H4 (cell line): ENCODE measurements around the gene OVOL1. TPM values are rescaled to one million over a fixed set of nuclear protein-coding genes. Genes with fewer than 3 reads are reported as not detected.
"Not testable (repeated sequence)": the region's sequence is repeated elsewhere in the genome, so short reads cannot be mapped to it uniquely, and the experiment has no call there.

ENCODE experiments used
- DNase-seq: peaks from one replicate; pipeline ENCODE4 v3.0.0-alpha.2; 2015; ENCODE audit warnings: low spot score
- total RNA-seq: library from RNA; depleted of rRNA; stranded (reverse); fragments of >200 nt; shearing (Covaris generic); gene quantifications from 2 replicates; pipeline ENCODE4 v1.2.3, GENCODE V29; 2014; rRNA removed

OVOL1 gene
- total RNA-seq, result not detected in 2 replicates

DNA sequence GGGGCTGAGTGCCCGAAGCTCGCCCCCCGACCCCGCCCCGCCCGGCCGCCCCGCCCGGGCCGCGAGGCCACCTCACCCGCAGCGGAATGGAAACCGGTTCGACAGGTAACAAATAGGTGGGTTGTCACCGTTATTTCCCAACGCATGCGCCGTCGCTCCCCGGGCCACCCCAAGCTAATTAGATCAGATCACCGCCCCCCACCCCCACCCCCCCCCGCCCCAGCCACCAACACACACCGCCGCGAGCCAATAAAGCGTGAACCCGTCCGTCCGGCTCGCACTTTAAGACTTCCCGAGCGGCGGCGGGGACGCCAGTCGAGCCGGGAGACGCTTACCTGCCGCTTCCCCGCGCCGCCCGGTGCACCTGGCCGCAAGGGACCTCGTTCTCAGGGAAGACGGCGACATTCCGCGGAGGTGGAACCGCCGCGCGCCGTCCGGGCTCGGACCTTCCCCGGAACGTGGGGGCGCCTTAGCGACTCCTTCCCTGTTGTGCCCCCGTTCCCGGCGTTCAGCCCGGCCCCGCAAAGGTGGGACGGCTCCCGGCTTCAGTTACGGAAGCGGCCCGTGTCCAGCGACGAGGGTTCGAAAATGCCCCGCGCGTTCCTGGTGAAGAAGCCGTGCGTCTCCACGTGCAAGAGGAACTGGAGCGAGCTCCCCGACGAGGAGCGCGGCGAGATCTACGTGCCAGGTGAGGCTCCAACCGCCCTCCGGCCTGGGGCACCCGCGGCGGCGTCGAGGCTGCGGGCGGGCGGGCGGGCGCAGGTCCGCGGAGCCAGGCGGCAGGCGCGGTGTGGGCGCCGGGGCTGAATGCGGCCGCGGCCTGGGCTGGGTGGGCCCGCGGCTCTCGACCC, at the start of gene OVOL1:
TSS of gene OVOL1 (plus strand) at position 278 of the 851 bp plus-strand sequence. CDS start at position 589, 311 bp downstream.
- DNase-seq, result no peak

DNA sequence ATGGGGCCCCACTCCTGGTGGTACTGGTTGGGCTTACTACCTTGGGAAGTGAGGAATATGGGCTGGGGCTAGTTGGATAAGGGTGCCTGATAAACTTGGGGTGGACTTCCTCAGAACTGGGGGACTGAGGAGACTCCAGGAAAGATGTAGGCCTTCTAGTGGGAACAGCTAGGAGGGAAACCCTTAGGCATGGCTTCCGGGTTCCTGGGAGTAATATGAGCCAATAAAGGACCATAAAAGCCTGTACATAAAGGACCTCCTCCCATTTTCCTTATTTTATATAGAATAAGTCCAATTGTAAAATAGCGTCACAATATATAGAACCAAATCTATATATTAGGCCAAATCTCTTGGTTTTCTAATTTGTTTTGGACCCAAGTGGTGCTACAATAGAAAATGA, 47.8 kb upstream of the OVOL1 start:
- DNase-seq, result no peak

DNA sequence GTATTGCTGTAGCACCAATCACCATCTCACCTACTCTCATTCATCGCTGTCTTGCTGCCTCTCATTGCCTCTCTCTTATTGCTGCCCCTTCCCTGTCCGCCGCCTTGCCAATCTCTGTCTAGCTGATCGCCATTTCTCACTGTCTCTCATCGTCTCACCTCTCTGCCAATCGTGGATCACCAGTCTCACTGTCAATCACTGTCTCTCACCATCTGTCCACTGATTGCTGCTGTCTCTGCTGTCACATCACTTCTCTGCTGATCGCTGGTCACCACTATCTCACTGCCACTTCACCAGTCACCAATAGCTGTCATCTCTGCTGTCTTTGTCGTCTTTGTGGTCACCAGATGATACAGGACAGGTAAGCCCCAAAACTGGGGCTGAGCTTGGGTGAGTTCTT, 45.7 kb upstream of the OVOL1 start:
- no peak for DNase-seq

DNA sequence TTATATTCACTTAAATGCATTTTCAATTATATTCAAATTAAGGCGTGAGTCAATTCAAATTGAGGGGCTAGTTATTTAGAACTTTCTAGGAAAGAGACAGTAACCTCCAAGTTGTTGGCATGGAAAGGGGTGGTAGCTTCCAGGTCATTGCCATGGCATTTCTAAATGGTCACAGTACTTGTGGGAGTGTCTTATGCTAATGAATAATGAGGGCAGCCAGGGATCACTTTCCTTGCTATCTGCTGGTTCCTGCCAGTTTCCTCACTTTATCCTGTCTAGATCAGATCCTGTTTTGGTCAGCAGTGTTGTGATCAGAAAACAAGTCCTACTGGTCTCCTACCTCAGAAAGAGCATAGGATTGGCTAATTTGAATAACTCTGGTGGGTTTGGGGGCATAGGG, 44.5 kb upstream of the OVOL1 start:
- no peak for DNase-seq

DNA sequence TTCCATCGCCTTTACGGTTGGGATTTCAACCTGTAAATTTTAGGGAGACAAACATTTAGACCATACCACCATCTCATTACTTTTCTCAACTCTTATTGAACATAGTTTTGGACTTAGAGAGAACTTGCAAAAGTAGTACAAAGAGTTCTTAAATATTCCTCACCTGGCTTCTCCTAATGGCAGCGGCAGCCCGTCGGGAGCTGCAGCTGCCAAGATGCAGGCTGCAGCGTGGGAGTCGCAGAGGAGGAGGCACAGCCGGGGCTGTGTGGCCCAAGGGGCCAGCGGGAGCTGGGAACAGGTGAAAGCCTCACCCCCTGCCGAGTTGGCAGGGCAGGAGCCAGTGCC, 43.2 kb upstream of the OVOL1 start:
- DNase-seq, result no peak

- DNase-seq, result no peak
Observed at GRCh38 chr11:65744026-65744698, 42.7 kb upstream of the OVOL1 start.

- no peak for DNase-seq
Observed at GRCh38 chr11:65744699-65745042, 42.2 kb upstream of the OVOL1 start.

GRCh38 chr11:65745049-65745448, 41.8 kb upstream of the OVOL1 start:
- DNase-seq, result no peak

DNA sequence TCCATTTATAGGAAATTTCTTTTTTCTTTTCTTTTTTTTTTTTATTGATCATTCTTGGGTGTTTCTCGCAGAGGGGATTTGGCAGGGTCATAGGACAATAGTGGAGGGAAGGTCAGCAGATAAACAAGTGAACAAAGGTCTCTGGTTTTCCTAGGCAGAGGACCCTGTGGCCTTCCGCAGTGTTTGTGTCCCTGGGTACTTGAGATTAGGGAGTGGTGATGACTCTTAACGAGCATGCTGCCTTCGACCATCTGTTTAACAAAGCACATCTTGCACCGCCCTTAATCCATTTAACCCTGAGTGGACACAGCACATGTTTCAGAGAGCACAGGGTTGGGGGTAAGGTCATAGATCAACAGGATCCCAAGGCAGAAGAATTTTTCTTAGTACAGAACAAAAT, 24.7 kb upstream of the OVOL1 start:
- not testable (repeated sequence) for DNase-seq

- not testable (repeated sequence) for DNase-seq
Observed at GRCh38 chr11:65762816-65763215, 24.0 kb upstream of the OVOL1 start.

DNA sequence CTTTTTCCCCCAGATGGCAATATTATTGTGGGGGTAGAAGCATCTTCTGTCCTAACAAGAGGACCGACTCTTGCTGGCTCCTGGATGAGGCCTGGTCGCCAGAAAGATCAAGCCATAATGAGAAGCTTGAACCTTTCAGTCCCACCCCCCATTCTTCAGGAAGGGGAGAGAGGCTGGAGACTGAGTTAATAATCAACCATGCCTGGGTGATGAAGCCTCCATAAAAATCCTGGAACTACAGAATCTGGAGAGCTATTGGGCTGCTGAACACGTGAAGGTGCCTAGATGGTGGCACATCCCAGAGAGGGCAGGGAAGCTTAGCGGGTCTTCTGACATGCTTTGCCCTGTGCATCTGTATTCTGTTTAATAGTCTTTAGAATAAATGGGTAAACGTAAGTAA, 22.4 kb upstream of the OVOL1 start:
- no peak for DNase-seq

- DNase-seq, result peak; percentile 91
Observed at GRCh38 chr11:65766535-65766934, 20.3 kb upstream of the OVOL1 start.

DNA sequence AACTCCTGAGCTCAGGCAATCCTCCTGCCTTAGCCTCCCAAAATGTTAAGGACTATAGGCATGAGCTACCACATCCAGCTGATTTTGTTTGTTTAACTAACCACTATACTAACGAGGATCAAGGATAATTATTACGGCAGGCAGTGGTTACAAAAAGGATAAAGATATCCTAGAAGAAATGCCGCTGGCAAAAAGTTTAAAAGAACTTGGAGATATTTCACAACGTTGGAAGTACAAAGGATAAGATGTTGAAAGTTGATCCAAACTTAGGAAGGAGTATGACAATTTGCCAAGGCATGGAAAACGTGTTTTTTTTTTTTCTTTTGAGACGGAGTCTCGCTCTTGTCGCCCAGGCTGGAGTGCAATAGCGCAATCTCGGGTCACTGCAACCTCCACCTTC, 19.5 kb upstream of the OVOL1 start:
- peak; percentile 87 for DNase-seq

DNA sequence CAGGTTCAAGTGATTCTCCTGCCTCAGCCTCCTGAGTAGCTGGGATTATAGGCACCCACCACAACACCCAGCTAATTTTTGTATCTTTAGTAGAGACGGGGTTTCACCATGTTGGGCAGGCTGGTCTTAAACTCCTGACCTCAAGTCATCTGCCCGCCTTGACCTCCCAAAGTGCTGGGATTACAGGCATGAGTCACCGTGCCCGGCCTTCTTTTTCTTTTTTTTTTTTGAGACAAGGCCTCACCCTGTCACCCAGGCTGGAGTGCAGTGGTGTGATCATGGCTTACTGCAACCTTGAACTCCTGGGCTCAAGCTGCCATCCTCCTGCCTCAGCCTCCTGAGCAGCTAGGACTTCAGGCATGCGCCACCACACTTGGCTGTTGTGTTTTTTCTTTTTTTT, 19.1 kb upstream of the OVOL1 start:
- not testable (repeated sequence) for DNase-seq

DNA sequence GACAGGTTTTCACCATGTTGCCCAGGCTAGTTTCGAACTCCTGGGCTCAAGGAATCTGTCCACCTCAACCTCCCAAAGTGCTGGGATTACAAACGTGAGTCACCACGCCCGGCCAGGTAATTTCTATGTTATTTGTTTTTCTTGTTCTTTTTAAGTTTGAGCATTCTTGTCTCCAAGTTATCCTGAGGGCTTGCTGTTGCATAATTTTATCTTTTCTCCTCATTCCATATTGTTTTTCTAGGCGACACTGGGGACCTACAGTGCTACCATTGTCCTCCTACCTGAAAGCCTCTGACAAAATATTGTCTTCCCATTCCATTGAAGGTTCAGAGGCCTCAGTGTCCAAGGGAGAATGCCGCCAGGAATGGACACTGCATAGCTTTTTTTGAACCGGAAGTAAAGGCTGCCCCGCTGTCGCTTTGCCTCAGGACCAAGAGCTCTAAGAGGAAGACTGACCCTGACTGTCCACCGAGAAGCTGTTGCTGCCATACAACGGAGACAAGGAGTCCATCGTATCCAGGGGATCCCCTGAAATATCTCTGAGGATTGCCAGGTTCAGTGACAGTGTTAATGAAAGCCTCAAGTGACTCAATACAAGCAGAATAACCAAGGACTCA, 15.8 kb upstream of the OVOL1 start:
- no peak for DNase-seq

- no peak for DNase-seq
Observed at GRCh38 chr11:65771589-65772112, 15.2 kb upstream of the OVOL1 start.

DNA sequence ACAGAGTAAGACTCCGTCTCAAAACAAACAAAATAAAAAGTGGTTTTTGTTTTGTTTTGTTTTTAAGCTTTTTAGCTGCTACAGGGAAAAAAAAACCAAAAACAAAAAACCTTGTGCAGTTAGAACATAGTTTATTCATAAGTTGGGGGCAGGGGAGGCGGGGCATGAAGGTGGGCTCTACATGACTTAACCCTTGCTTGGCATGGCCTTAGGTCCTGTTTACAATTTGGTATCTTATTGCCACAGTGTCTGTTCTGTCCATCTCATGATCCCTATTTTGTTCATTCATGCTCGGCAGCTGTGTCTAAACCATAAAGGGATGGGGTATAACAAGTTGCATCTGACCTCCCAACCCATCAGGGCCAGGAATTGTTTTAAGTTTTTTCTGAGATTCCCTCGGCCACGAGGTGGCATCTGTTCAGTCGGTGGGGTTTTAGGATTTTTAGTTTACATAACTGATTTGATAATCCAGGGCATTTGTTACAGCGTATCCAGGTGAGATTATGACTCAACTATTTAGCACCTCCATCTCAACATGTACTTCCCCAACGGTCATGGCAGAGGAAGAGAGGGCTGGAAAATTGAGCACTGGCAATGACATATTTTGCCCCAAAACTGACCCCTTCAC, 13.0 kb upstream of the OVOL1 start:
- DNase-seq, result peak; percentile 2

GRCh38 chr11:65774525-65775306, 12.1 kb upstream of the OVOL1 start:
- peak; percentile 2 for DNase-seq

DNA sequence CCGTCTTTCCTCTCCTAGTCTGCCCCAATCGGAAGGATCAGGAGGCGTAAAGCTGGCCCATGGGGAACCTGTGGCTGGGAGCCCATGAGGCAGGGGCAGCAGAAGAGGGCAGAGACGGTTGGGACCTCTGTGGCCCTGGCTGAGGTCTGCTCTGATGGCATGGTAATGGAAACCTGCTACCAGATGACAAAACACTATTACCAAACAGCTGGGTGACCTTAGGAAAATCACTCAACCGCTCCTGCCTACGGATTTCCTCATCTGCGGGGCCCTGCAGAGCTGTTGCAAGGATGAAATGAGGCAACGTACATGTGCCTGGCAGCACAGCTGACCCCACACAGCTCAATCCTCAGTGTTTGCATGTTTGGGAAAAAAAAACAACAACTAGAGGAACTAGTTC, 10.7 kb upstream of the OVOL1 start:
- peak; percentile 1 for DNase-seq

GRCh38 chr11:65776710-65777141, 10.1 kb upstream of the OVOL1 start:
- DNase-seq, result peak; percentile 2

- no peak for DNase-seq
Observed at GRCh38 chr11:65777241-65777640, 9.6 kb upstream of the OVOL1 start.
